Measurements from ENCODE around the gene SERPINA4.

DNA sequence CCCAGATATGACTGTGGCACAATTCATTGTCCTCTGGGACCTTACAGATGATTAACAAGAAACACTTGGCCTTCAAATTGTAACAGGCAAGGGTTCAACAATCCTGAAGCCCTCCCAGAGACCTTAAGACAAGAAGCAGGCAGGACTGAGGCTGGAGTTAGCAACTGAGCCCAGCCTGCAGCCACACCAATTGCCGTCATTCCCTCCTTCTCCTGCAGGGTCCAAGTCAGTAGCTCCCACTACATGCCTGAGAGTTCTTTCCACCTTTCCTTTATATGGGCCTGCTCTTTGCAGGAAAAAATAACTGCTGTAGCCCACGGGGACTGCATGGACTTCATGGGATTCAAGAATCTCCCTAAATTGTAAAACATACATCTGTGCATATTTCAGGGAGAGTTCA is 2.4 kb upstream of the SERPINA4 start:
- TF ChIP-seq CTCF (IDR thresholded peaks at IDR 0.05) (no peak), POLR2AphosphoS5 (IDR thresholded peaks at IDR 0.05) (no peak), POLR2A (IDR thresholded peaks at IDR 0.05) (no peak), EP300 (IDR thresholded peaks at IDR 0.05; ENCODE audit: low read depth) (no peak)

All from transverse colon (tissue), 4 donors.